Left ventricle myocardium inferior (tissue), 1 donor: ENCODE data around the gene FYTTD1. TPM values are rescaled to one million over a fixed set of nuclear protein-coding genes. Genes with fewer than 3 reads are reported as not detected.

Source experiments
- DNase-seq: peaks from one replicate; pipeline ENCODE4 v3.0.0-alpha.2; 2020
- H3K27ac ChIP-seq: fragments of 200-600 bp; replicated peaks from 2 replicates; pipeline ENCODE4 v1.8.0; 2021
- H3K27me3 ChIP-seq: fragments of 200-600 bp; 2 replicates; pipeline ENCODE4 v1.8.0; 2021; ENCODE audit warnings: low read depth
- H3K36me3 ChIP-seq: fragments of 200-600 bp; 2 replicates; pipeline ENCODE4 v1.8.0; 2021
- H3K4me1 ChIP-seq: fragments of 200-600 bp; 2 replicates; pipeline ENCODE4 v1.8.0; 2021
- H3K4me3 ChIP-seq: fragments of 200-600 bp; 2 replicates; pipeline ENCODE4 v1.8.0; 2021; ENCODE audit warnings: mild to moderate bottlenecking, moderate library complexity
- H3K9me3 ChIP-seq: fragments of 200-600 bp; replicated peaks from 2 replicates; pipeline ENCODE4 v1.8.0; 2021
- intact Hi-C: fragments of 100-400 bp; cut with micrococcal nuclease; formaldehyde crosslinking; loops from one replicate; pipeline ENCODE4 v1.11.0; 2022
- total RNA-seq: library from RNA; stranded (reverse); fragmentation: NEBNext Ultra II Directional; extraction: Animal tissue kit (Norgen Biotek cat#: 25700); gene quantifications from one replicate; pipeline ENCODE4 v1.2.1, GENCODE V29; 2021
- TF ChIP-seq, protein P1 (sequence below): fragments of 200-600 bp; IDR thresholded peaks from 2 replicates; pipeline ENCODE4 v1.8.0; 2021; ENCODE audit warnings: antibody characterized with exemption, mild to moderate bottlenecking, borderline replicate concordance
- donor health status: DM: no; HTN: yes; CAD: no; lungs with severe emphysema.

Gene FYTTD1
- total RNA-seq, 1 donor from 2014 or later = 78.7 TPM

DNA sequence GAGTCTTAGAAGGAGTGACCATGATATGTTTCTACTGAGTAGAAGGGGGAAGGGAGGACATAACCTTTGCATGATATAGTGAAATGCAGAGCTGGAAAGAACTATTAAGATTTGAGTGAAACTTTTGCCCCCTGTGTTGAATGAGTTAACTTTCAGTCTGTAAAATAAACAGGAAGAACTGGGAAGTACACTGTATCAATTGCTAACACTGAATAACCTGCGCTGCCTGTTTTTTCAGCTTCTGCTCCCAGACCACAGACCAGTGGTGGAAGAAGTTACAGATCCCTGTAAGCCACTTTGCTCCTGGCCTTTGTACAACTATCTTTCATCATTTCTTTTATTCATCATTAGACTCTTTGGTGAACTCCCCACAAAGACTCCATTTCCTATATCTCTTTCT lies 37.7 kb downstream of the FYTTD1 start:
- peaks cover 27% of the 10 kb centered on the region for H3K36me3 ChIP-seq
- no peak for DNase-seq
- no peak overlapping the region for H3K27ac ChIP-seq
- no peaks in the 10 kb centered on the region for H3K9me3 ChIP-seq
- TF ChIP-seq, protein P1, sequence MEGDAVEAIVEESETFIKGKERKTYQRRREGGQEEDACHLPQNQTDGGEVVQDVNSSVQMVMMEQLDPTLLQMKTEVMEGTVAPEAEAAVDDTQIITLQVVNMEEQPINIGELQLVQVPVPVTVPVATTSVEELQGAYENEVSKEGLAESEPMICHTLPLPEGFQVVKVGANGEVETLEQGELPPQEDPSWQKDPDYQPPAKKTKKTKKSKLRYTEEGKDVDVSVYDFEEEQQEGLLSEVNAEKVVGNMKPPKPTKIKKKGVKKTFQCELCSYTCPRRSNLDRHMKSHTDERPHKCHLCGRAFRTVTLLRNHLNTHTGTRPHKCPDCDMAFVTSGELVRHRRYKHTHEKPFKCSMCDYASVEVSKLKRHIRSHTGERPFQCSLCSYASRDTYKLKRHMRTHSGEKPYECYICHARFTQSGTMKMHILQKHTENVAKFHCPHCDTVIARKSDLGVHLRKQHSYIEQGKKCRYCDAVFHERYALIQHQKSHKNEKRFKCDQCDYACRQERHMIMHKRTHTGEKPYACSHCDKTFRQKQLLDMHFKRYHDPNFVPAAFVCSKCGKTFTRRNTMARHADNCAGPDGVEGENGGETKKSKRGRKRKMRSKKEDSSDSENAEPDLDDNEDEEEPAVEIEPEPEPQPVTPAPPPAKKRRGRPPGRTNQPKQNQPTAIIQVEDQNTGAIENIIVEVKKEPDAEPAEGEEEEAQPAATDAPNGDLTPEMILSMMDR = no peak
- intact Hi-C loops = no loop called here
- no peaks in the 10 kb centered on the region for H3K27me3 ChIP-seq
- H3K4me1 ChIP-seq = peaks cover 19% of the 10 kb centered on the region
- H3K4me3 ChIP-seq = no peak overlapping the region

DNA sequence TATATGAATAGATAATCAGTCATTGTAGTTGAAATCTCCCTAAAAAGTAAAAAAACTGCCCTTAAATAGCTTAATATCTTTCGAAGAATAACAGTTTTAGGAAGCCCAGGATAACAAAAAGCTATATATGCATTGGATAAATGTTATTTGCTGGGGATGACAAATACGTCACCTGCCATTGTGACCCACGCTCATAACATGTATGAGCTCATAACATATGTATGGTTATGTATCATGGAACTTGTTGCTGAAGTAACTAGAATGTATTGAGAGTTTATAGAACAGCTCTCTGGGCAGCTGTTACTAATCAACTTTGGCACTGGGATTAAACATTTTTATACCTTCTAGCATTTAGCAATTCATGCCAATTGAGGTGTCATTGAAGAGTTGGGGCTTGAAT lies 39.6 kb downstream of the FYTTD1 start:
- Histone ChIP-seq H3K27ac (no peak overlapping the region), H3K36me3 (peaks cover 8% of the 10 kb centered on the region), H3K27me3 (no peaks in the 10 kb centered on the region), H3K4me1 (peaks cover 38% of the 10 kb centered on the region), H3K9me3 (no peaks in the 10 kb centered on the region), H3K4me3 (no peak overlapping the region)
- intact Hi-C loops = no loop called here
- DNase-seq = no peak
- TF ChIP-seq, protein P1 = no peak

DNA sequence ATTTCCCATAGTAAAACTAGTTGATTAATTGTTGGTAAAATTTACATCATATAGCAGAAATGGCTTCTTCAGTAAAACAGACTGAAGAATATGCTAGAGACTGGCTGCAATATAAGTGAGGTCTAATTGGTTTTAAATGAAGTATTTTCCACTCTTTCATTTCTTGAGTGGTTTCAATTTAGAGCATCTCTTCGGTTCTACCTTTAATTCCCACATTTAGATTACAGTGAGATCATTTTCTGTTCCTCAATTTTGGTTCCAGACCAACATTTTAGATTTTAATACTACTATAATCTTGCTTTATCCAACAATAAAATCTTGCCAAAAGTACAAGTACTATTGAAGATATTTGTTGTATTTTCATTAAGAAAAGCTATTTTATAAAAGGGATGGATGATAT lies 40.4 kb downstream of the FYTTD1 start:
- no peaks in the 10 kb centered on the region for H3K27me3 ChIP-seq
- intact Hi-C loops = no loop called here
- TF ChIP-seq, protein P1 = no peak
- no peak overlapping the region for H3K27ac ChIP-seq
- H3K4me1 ChIP-seq = peaks cover 46% of the 10 kb centered on the region
- no peak for DNase-seq
- no peak overlapping the region for H3K4me3 ChIP-seq
- H3K36me3 ChIP-seq = peaks cover under 1% of the 10 kb centered on the region
- H3K9me3 ChIP-seq = no peaks in the 10 kb centered on the region

DNA sequence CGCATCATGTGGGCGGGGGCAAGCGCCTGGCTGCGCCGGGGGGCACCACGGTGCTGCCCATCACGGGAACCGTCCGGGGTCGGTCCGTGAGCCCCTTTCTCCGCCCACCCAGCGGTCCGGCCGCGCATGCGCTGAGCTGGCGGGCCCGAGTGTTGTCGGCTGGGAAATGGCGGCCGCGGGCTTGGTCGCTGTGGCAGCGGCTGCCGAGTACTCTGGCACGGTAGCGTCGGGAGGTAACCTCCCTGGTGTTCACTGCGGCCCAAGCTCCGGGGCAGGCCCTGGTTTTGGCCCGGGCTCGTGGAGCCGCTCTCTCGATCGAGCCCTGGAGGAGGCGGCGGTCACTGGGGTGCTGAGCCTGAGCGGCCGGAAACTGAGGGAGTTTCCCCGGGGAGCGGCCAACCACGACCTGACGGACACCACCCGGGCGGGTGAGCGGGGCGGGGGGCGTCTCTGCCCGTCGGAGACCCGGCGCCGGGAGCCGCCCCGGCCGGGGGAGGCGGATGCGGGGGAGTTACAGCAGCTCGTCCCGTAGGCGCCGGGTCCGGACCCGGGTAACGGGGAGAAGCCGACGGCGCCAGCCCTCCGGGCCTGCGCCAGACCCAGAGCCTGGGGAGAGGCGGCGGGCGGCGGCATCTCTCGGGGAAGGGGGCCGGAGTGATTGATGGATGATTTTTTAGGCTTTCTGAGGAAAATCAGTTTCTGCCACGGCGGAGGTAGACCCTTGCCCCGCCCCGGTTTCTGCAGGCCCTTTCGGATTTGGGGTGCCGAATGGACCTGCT lies 41.6 kb downstream of the FYTTD1 start, which contains the start of gene LRCH3:
TSS of gene LRCH3 (plus strand) at position 142 of the 779 bp plus-strand sequence. CDS start at position 167, 25 bp downstream.
- H3K27me3 ChIP-seq = no peaks in the 10 kb centered on the region
- TF ChIP-seq, protein P1 = no peak
- H3K4me3 ChIP-seq = peak within 1 kb of the TSS; percentile 93
- H3K27ac ChIP-seq = peak within 1 kb of the TSS; percentile 98
- intact Hi-C loops = no loop called here
- DNase-seq = peak; percentile 81
- no peaks in the 10 kb centered on the region for H3K36me3 ChIP-seq
- H3K9me3 ChIP-seq = no peaks in the 10 kb centered on the region
- H3K4me1 ChIP-seq = peaks cover 58% of the 10 kb centered on the region

DNA sequence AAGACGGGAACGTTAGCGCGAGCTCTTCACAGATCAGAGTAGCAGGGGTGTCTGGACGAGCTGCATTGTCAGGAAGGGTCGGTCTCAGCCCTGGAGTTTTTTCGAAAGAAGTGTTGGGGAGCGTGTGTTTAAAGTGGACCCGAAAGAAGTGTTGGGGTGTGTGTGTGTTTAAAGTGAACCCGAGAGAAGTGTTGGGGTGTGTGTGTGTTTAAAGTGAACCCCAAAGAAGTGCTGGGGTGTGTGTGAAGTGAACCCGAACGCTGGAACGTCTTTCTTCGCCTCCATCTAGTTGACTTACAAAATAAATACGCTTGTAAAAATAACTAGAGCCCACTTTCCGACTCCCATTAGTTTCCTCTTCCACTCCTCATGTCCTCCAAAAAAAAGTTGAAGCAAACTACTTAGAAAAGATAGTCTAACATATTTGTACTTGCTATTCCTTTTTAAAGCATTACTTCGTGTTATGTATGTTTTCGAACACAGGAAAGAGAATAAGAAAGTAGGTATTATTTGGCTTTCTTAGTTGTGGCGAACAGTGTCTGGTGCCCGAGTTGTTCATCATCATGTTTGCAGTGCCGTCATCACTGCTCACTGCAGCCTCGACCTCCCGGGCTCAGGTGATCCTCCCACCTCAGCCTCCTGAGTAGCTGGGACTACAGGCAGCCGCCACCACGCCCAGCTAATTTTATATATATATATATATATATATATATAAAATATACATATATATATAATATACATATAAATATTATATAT lies 42.4 kb downstream of the FYTTD1 start:
- intact Hi-C loops = no loop called here
- Histone ChIP-seq H3K27ac (peak overlapping the region; percentile 98), H3K4me3 (peak overlapping the region; percentile 93), H3K36me3 (no peaks in the 10 kb centered on the region), H3K9me3 (no peaks in the 10 kb centered on the region), H3K27me3 (no peaks in the 10 kb centered on the region), H3K4me1 (peaks cover 60% of the 10 kb centered on the region)
- no peak for DNase-seq
- TF ChIP-seq, protein P1 = no peak
